SK-N-SH (cell line): Measurements from ENCODE around the gene CASK. TPM values are rescaled to one million over a fixed set of nuclear protein-coding genes. Genes with fewer than 3 reads are reported as not detected.

Experiments
- CTCF ChIA-PET: fragments of 300-600, 350-600 bp; formaldehyde crosslinking; extraction: SDS; loops from one replicate; lab custom pipeline; 2021; lab: Yijun Ruan, JAX
- POLR2A ChIA-PET: fragments of 350-600 bp; sonication (Branson Sonifier 250); formaldehyde crosslinking; extraction: SDS; loops from one replicate; lab custom pipeline; 2020; ENCODE audit warnings: antibody characterized with exemption, inconsistent platforms; lab: Yijun Ruan, JAX
- DNase-seq: peaks from one replicate; pipeline ENCODE4 v3.0.0; 2012
- H2AFZ ChIP-seq: fragments of 200-600 bp; sonication (generic); 2 replicates; pipeline ENCODE4 v1.8.1; 2016; ENCODE audit warnings: antibody characterized with exemption, mild to moderate bottlenecking, low read depth
- H3F3A ChIP-seq: fragments of 200-600 bp; sonication (generic); replicated peaks from 2 replicates; pipeline ENCODE3; 2016; ENCODE audit warnings: antibody characterized with exemption, mild to moderate bottlenecking; ENCODE audit not compliant: insufficient read depth
- H3K27ac ChIP-seq, 2 experiments: fragments of 200-500 bp in 1 of 2; fragments of 200-600 bp in 1 of 2; sonication (Bioruptor generic) in 1 of 2; sonication (generic), shearing (Covaris generic) in 1 of 2; 2 replicates each; pipeline versions ENCODE4 v1.5.1 to v1.6.1; 2014 to 2016; ENCODE audit warnings: low read depth in 2 of 2, inconsistent platforms in 1 of 2, low read length in 1 of 2, mild to moderate bottlenecking in 1 of 2, mixed read lengths in 1 of 2
- H3K27me3 ChIP-seq: fragments of 200-600 bp; sonication (generic), shearing (Covaris generic); 2 replicates; pipeline ENCODE4 v1.6.1; 2016; ENCODE audit warnings: mixed run types; ENCODE audit not compliant: insufficient read depth
- H3K36me3 ChIP-seq, 2 experiments: fragments of 200-500 bp in 1 of 2; fragments of 200-600 bp in 1 of 2; sonication (Bioruptor generic) in 1 of 2; sonication (generic) in 1 of 2; replicated peaks in 1 of 2; 2 replicates each; pipeline versions ENCODE3 to v1.5.1; 2014 to 2016; ENCODE audit warnings: low read length in 1 of 2, mild to moderate bottlenecking in 1 of 2; ENCODE audit not compliant: insufficient read depth in 2 of 2, control insufficient read depth in 1 of 2
- H3K4me1 ChIP-seq, 2 experiments: fragments of 200-500 bp in 1 of 2; fragments of 200-600 bp in 1 of 2; sonication (Bioruptor generic) in 1 of 2; sonication (generic), shearing (Covaris generic) in 1 of 2; 2 replicates each; pipeline versions ENCODE4 v1.5.1 to v1.6.1; 2014 to 2016; ENCODE audit warnings: low read depth in 1 of 2, low read length in 1 of 2, mixed run types in 1 of 2; ENCODE audit not compliant: insufficient read depth in 2 of 2, control insufficient read depth in 1 of 2
- H3K4me2 ChIP-seq: fragments of 200-600 bp; sonication (generic), shearing (Covaris generic); 2 replicates; pipeline ENCODE4 v1.6.1; 2017; ENCODE audit warnings: mixed run types
- H3K4me3 ChIP-seq, 2 experiments: fragments of 200-500 bp in 1 of 2; fragments of 200-600 bp in 1 of 2; sonication (Bioruptor generic) in 1 of 2; sonication (generic), shearing (Covaris generic) in 1 of 2; 2 replicates each; pipeline versions ENCODE4 v1.5.1 to v1.8.1; 2014 to 2016; ENCODE audit warnings: low read depth in 2 of 2, inconsistent platforms in 1 of 2, low read length in 1 of 2, mild to moderate bottlenecking in 1 of 2, mixed read lengths in 1 of 2, moderate library complexity in 1 of 2
- H3K79me2 ChIP-seq: fragments of 200-600 bp; sonication (generic); 2 replicates; pipeline ENCODE4 v1.8.1; 2017; ENCODE audit warnings: mild to moderate bottlenecking; ENCODE audit not compliant: insufficient read depth
- H3K9ac ChIP-seq: fragments of 200-600 bp; sonication (generic); 2 replicates; pipeline ENCODE4 v1.6.1; 2017; ENCODE audit warnings: mixed run types
- H3K9me2 ChIP-seq: fragments of 200-600 bp; sonication (generic); 2 replicates; pipeline ENCODE4 v1.6.1; 2017; ENCODE audit warnings: mixed run types
- H3K9me3 ChIP-seq: fragments of 200-600 bp; sonication (generic); 2 replicates; pipeline ENCODE4 v1.6.1; 2017; ENCODE audit warnings: mixed run types, mild to moderate bottlenecking, moderate library complexity
- H4K20me1 ChIP-seq: fragments of 200-600 bp; sonication (generic); 2 replicates; pipeline ENCODE4 v1.6.1; 2017; ENCODE audit warnings: mild to moderate bottlenecking, mixed run types; ENCODE audit not compliant: insufficient read depth
- CHD2 ChIP-seq: fragments of 150-350 bp; IDR thresholded peaks from 2 replicates; pipeline ENCODE4 v1.6.1; 2018; ENCODE audit warnings: low read length; ENCODE audit not compliant: partially characterized antibody
- ELF1 ChIP-seq: IDR thresholded peaks from 2 replicates; pipeline ENCODE4 v1.4.0; 2012
- EP300 ChIP-seq, 2 experiments: IDR thresholded peaks; 2 replicates each; pipeline versions ENCODE4 v1.4.0 to v1.6.1; 2012; ENCODE audit warnings: borderline replicate concordance in 1 of 2, low read depth in 1 of 2, low read length in 1 of 2
- EZH2phosphoT487 ChIP-seq: fragments of 200-600 bp; sonication (generic); IDR thresholded peaks from 2 replicates; pipeline ENCODE4 v1.6.1; 2017; ENCODE audit warnings: low read depth, mixed run types, mild to moderate bottlenecking, antibody characterized with exemption, moderate library complexity, borderline replicate concordance
- FOXM1 ChIP-seq: IDR thresholded peaks from 2 replicates; pipeline ENCODE4 v1.4.0; 2012; ENCODE audit warnings: low read depth, mild to moderate bottlenecking
- GATA2 ChIP-seq: sonication (generic); formaldehyde crosslinking; IDR thresholded peaks from 2 replicates; pipeline ENCODE4 v1.5.0; 2020; ENCODE audit warnings: mild to moderate bottlenecking, missing genetic modification reagents
- MEF2A ChIP-seq: IDR thresholded peaks from 2 replicates; pipeline ENCODE4 v1.4.0; 2012; ENCODE audit warnings: low read depth, borderline replicate concordance
- MXI1 ChIP-seq: IDR thresholded peaks from 2 replicates; pipeline ENCODE4 v1.6.1; 2012; ENCODE audit warnings: mild to moderate bottlenecking, low read depth, low read length, improper control_type of control experiment
- NRF1 ChIP-seq: IDR thresholded peaks from 2 replicates; pipeline ENCODE4 v1.6.1; 2012; ENCODE audit warnings: low read depth, mild to moderate bottlenecking, low read length
- RCOR1 ChIP-seq: fragments of 150-350 bp; IDR thresholded peaks from 2 replicates; pipeline ENCODE4 v1.6.1; 2017; ENCODE audit warnings: antibody characterized with exemption, low read length
- RFX5 ChIP-seq: IDR thresholded peaks from 2 replicates; pipeline ENCODE4 v1.6.1; 2012; ENCODE audit warnings: mild to moderate bottlenecking, improper control_type of control experiment, low read length
- SMC3 ChIP-seq: IDR thresholded peaks from 2 replicates; pipeline ENCODE4 v1.6.1; 2012; ENCODE audit warnings: low read depth, low read length, improper control_type of control experiment
- TAF1 ChIP-seq: IDR thresholded peaks from 2 replicates; pipeline ENCODE4 v1.6.1; 2012; ENCODE audit warnings: low read depth, mild to moderate bottlenecking, low read length, moderate library complexity, borderline replicate concordance
- TCF12 ChIP-seq: IDR thresholded peaks from 2 replicates; pipeline ENCODE4 v1.4.0; 2012
- TEAD4 ChIP-seq: IDR thresholded peaks from 2 replicates; pipeline ENCODE4 v1.4.0; 2012; ENCODE audit warnings: mild to moderate bottlenecking, borderline replicate concordance; ENCODE audit not compliant: insufficient read depth
- WGBS: methylation state at CpG from one replicate; pipeline ENCODE4 v1.1.6; 2017; ENCODE audit warnings: low lambda C conversion rate; 5-methylcytosine and 5-hydroxymethylcytosine counted together
- polyA plus RNA-seq, 3 experiments: library from polyadenylated mRNA; depleted of rRNA; stranded (reverse); fragments of >200 nt; gene quantifications; 2 replicates each; pipeline ENCODE4 v1.2.3, GENCODE V29; 2012
- TF ChIP-seq, protein P1 (sequence below): fragments of 150-350 bp; IDR thresholded peaks from 2 replicates; pipeline ENCODE4 v1.6.1; 2016; ENCODE audit warnings: mild to moderate bottlenecking, low read depth, low read length
- TF ChIP-seq, protein P2 (sequence below): IDR thresholded peaks from 2 replicates; pipeline ENCODE4; 2012
- TF ChIP-seq, protein P3 (sequence below): fragments of 200-600 bp; sonication (generic); IDR thresholded peaks from 2 replicates; pipeline ENCODE4 v1.6.1; 2017; ENCODE audit warnings: antibody characterized with exemption, mild to moderate bottlenecking, moderate library complexity
- TF ChIP-seq, protein P4 (sequence below): IDR thresholded peaks from 2 replicates; pipeline ENCODE4 v1.4.0; 2012; ENCODE audit warnings: low read depth
- TF ChIP-seq, protein P5 (sequence below): IDR thresholded peaks from 2 replicates; pipeline ENCODE4 v1.4.0; 2012; ENCODE audit warnings: low read depth, borderline replicate concordance

The CASK gene
- polyA plus RNA-seq, 1 of the 3 experiments (the other 2 are of a cell fraction), result 7.0 TPM

DNA sequence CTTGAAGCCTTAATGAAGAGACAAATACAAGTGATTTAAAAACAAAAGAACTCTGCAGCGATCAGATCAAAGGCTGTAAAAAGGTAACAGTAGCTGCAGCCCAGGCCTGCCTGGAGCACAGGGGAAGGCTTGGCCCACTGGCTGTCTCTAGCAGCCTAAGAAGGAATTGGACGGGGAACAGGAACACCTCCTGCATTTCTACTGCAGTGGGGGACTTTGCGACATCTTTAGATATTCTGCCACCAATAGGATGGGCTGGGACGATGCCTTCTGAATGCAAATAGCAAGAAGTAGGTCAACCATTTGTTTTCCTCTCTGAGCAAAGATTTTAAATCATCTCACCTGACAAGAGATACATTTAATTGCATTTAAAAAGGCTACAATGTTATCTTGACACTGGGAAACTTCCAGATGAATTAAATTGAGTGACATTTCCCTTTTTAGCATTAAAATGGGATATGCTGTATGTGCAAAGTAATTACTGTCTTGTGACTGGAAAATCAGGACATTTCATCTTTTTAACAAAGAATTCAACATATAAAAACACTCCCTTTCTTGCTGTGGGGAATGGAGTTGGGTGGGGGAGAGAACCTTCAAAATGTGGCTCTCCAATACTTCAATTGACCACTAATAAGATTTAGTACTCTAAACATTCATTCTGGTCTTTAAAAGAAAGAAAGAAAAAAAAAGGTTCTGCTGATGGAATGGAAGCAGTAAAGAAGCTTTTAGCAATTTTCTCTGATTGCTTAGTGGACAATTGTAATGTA is 406.2 kb downstream of the CASK start (continued):
- TF ChIP-seq, protein P1, sequence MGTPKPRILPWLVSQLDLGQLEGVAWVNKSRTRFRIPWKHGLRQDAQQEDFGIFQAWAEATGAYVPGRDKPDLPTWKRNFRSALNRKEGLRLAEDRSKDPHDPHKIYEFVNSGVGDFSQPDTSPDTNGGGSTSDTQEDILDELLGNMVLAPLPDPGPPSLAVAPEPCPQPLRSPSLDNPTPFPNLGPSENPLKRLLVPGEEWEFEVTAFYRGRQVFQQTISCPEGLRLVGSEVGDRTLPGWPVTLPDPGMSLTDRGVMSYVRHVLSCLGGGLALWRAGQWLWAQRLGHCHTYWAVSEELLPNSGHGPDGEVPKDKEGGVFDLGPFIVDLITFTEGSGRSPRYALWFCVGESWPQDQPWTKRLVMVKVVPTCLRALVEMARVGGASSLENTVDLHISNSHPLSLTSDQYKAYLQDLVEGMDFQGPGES, result no peak
- TF ChIP-seq TAF1 (no peak), SMC3 (no peak)

DNA sequence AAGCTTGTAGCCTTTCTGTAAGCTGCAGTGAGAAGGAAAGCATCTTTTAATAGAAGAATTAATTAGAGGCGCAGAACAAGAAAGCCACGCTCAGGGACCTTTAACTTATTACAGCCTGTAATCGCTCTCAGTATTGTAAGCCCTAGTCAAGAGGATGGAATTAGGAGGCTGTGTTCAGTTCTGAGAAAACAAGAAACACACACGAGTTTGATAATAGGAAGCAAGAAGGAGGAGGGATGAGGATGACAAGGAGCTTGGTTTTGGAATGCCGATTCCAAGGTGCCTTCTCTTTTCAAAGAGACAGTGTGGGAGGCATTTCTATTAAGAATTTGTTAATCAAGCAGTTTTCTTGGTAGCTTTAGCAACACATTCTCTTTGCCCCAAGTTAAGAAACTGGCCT is 406.9 kb downstream of the CASK start:
- Histone ChIP-seq H3K79me2 (no peaks in the 10 kb centered on the region), H3K27ac (no peak overlapping the region), H2AFZ (no peak overlapping the region), H3K4me2 (no peak overlapping the region), H4K20me1 (no peaks in the 10 kb centered on the region), H3K4me1 (peaks cover 0 to 5% of the 10 kb centered on the region in 2 experiments; a peak in 2 of 4 replicates), H3K9me3 (no peaks in the 10 kb centered on the region), H3K4me3 (no peak overlapping the region), H3K9ac (no peak overlapping the region), H3F3A (no peaks in the 10 kb centered on the region), H3K27me3 (peaks cover 17% of the 10 kb centered on the region; the same call in 1 of the 2 replicates), H3K36me3 (no peaks in the 10 kb centered on the region), H3K9me2 (no peaks in the 10 kb centered on the region)
- no peak for DNase-seq
- ChIA-PET POLR2A (no interaction called here), CTCF (no interaction called here)
- TF ChIP-seq EP300 (IDR thresholded peaks at IDR 0.05; ENCODE audit: borderline replicate concordance in 1 of 2, low read depth in 1 of 2, low read length in 1 of 2), result no peak
- TF ChIP-seq TCF12, result no peak
- no peak for TF ChIP-seq GATA2
- no peak for TF ChIP-seq ELF1
- TF ChIP-seq EZH2phosphoT487, result no peak
- no peak for TF ChIP-seq RFX5
- TF ChIP-seq, protein P2, sequence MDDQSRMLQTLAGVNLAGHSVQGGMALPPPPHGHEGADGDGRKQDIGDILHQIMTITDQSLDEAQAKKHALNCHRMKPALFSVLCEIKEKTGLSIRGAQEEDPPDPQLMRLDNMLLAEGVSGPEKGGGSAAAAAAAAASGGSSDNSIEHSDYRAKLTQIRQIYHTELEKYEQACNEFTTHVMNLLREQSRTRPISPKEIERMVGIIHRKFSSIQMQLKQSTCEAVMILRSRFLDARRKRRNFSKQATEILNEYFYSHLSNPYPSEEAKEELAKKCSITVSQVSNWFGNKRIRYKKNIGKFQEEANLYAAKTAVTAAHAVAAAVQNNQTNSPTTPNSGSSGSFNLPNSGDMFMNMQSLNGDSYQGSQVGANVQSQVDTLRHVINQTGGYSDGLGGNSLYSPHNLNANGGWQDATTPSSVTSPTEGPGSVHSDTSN, result no peak
- no peak for TF ChIP-seq RCOR1
- TF ChIP-seq, protein P3, sequence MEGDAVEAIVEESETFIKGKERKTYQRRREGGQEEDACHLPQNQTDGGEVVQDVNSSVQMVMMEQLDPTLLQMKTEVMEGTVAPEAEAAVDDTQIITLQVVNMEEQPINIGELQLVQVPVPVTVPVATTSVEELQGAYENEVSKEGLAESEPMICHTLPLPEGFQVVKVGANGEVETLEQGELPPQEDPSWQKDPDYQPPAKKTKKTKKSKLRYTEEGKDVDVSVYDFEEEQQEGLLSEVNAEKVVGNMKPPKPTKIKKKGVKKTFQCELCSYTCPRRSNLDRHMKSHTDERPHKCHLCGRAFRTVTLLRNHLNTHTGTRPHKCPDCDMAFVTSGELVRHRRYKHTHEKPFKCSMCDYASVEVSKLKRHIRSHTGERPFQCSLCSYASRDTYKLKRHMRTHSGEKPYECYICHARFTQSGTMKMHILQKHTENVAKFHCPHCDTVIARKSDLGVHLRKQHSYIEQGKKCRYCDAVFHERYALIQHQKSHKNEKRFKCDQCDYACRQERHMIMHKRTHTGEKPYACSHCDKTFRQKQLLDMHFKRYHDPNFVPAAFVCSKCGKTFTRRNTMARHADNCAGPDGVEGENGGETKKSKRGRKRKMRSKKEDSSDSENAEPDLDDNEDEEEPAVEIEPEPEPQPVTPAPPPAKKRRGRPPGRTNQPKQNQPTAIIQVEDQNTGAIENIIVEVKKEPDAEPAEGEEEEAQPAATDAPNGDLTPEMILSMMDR, result no peak
- no peak for TF ChIP-seq NRF1
- TF ChIP-seq MXI1, result no peak
- TF ChIP-seq, protein P4, sequence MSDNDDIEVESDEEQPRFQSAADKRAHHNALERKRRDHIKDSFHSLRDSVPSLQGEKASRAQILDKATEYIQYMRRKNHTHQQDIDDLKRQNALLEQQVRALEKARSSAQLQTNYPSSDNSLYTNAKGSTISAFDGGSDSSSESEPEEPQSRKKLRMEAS, result no peak
- TF ChIP-seq CHD2, result no peak
- no peak for TF ChIP-seq FOXM1
- no peak for TF ChIP-seq TEAD4
- TF ChIP-seq, protein P5, sequence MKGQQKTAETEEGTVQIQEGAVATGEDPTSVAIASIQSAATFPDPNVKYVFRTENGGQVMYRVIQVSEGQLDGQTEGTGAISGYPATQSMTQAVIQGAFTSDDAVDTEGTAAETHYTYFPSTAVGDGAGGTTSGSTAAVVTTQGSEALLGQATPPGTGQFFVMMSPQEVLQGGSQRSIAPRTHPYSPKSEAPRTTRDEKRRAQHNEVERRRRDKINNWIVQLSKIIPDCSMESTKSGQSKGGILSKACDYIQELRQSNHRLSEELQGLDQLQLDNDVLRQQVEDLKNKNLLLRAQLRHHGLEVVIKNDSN, result no peak
- no peak for TF ChIP-seq MEF2A
- WGBS, result 58% methylated on average over 5 of the region's 5 CpGs
